Forelimb muscle (tissue), 1 donor: ENCODE data around the gene ASPHD1. TPM values are rescaled to one million over a fixed set of nuclear protein-coding genes. Genes with fewer than 3 reads are reported as not detected.
"Not testable (repeated sequence)": the region's sequence is repeated elsewhere in the genome, so short reads cannot be mapped to it uniquely, and the experiment has no call there.

Experiments used
- DNase-seq: peaks from one replicate; pipeline ENCODE4 v3.0.0-alpha.2; 2013; ENCODE audit warnings: low read depth
- polyA plus RNA-seq: library from polyadenylated mRNA; unstranded; fragments of 120-200 nt; gene quantifications from one replicate; pipeline ENCODE4 v1.2.1, GENCODE V29; 2013; ENCODE audit not compliant: insufficient read length

ASPHD1 gene
- polyA plus RNA-seq, 1 donor: 0.29 TPM

DNA sequence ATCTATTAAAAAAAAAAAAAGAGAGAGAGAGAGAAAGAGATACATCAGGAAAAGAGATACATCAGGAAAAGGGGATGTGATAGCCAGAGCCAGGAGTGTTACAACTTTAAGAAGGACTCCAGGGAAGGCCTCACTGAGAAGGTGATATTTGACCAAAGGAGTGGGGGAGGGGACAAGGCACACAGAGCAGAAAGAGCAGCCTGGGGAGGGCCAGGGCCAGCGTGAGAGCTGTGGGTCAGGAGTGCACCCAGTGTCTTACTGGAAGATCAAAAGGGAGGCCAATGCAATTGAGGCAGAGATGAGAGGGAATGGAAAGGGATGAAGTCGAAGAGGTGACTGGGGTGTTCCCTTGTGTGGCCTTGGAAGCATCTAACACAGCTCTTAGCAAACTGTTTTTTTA lies 7.7 kb downstream of the ASPHD1 start:
- no peak for DNase-seq

DNA sequence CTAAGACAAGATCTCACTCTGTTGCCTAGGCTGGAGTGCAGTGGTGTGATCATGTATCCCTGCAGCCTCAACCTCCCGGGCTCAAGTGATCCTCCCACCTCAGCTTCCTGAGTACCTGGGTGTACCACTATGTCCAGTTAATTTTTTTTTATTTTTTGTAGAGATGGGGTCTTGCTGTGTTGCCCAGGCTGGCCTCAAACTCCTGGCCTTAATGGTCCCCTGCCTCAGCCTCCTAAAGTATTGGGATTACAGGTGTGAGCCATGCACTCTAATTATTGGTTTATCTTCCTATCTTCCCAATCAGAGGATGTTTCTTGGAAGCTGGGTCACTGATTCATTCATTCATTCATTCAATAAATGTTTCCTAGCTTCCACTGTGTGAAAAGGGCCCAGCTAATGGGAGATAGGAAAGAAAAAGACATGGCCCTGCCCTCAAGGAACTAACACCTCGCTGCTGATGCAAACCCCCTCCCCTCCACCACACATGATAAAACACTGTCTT lies 8.5 kb downstream of the ASPHD1 start:
- DNase-seq: no peak

DNA sequence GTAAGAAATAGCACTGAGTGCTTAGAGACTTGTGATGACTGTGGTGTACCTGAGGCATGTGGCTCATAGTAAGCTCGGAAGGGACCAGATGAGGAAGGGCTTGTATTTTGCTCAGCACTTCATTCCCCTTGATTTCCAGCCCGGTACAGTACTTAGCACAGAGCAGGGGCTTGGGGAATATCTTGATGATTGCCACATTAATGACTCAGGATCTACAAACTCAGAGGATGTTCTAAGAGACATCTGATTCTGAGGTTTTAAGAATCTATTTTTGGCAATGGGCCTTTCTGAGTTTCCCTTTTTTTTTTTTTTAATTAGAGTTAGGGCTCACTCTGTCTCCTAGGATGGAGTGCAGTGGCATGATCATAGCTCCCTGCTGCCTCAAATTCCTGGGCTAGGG lies 9.1 kb downstream of the ASPHD1 start:
- no peak for DNase-seq

DNA sequence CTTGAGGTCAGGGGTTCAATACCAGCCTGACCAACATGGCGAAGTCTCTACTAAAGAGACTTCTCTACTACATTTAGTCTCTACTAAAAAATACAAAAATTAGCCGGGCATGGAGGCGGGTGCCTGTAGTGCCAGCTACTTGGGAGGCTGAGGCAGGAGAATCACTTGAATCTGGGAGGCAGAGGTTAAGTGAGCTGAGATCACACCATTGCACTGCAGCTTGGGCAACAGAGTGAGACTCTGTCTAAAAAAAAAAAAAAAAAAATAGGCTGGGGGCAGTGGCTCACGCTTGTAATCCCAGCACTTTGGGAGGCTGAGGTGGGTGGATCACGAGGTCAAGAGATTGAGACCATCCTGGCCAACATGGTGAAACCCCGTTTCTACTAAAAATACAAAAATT lies 9.6 kb downstream of the ASPHD1 start:
- DNase-seq: not testable (repeated sequence)

DNA sequence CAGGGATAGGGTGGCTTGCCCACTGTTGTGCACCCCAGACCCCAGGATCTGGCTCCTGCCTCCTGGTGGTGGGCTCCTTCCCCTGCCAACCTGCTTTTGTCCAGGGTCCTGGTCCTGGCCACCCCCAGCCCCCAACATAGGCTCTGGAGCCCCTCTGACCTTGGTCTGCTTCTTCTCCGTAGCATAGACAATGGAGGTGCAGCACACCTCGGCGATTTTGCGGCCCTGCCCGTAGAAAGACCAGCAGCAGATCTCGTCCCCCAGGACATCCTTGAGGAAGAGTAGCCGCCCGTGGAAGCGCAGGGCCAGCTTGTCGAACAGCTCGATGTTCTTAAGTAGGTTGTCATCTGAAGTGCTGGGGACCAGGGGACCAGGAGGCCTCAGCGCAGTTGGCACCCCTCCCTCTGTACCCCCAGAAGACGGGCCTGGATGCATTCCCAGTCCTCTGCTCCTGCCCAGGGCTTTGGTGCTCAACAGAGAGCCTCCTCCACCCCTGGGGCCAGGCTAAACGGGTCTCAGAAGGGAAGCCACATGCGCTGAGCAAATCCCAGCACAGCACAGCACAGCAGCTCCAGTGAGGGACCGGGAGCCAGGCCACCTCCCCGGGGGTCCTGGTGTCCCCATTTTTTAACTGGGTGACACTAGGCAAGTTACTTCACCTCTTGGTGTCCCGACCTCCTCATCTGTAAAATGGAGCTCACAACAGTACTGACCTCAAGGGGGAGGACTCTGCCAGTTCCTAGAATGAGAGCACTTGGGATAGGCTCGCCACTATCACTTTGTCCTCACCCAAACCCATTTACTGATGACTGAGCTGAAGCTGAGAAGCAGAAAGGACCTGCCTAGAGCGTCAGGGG lies 10.8 kb downstream of the ASPHD1 start:
- DNase-seq: no peak

DNA sequence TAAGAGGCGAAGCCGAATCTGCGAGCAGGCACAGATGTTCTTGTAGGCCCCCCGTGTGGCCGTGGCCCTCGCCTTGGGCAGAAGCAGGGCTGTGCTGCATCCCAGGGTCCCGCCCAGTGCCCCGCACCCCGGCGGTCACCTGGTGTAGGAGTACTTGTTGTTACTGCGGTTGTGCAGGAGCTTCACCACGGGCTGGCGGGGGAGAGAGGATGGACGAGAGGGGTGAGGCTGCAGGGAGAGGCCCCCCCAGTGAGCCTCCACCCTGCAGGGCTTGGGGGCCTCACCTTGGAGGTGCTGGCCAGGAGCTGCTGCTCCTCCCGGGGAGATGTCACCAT lies 11.4 kb downstream of the ASPHD1 start:
- DNase-seq: no peak

DNA sequence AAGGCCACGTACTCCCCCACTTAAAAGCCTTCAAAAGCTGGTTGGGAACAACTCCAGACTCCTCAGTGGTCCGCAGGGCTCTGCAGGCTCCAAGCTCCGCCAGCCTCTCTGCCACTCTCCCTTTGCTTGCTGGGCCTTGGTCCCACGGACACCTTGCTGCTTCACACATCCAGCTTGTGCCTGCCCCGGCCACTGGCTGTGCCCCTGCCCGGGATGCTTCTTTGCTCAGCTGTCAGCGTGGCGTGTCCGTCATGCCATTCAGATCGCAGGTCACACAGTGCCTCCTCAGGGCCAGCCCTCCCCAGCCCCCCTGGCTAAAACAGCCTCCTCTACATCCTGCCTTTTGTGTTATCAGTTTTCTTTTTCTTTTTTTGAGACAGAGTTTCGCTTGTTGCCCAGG lies 11.8 kb downstream of the ASPHD1 start:
- DNase-seq: no peak

DNA sequence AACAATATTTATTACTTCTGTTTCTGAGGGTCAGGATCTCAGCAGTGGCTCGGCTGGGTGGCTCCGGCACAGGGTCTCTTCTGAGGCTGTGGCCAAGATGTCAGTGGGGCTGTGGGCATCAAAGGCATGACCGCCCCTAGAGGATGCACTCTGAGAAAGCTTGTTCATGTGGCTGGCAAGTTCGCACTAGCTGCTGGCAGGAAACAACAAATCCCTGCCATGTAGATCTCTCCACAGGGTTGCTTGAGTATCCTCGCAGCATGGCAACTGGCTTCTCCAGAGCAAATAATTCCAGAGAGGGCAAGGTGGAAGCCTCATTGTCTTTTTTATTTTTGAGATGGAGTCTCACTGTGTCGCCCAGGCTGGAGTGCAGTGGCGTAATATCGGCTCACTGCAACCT lies 13.2 kb downstream of the ASPHD1 start:
- no peak for DNase-seq

DNA sequence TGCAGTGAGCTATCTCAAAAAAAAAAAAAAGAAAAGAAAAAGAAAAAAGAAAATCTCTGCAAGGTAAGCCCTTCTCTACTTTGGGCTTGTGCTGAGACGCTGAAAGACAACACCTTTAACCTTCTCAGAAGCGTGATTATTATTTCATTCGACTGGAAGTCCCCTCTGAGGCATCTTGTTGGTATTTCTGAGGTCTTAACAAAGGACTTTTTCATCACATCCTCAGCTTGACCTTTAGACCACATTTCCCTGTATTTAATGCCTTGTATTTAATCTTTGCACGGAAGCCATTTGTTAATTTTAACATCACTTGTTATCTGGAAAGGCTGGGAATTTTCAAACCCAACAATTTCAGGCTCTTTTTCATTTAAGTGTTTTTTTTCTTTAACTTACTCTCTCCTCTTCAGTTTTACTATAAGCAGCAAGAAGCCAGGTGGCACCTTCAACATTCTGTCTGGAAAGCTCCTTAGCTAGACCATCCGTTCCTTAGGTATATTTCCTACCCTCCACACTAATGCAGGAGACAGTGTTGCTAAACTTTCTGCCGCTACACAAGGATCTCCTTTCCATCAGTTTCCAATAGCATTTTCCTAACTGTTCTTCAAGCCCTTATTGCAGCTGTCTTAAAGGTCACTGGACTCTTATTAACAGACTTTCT lies 15.4 kb downstream of the ASPHD1 start:
- DNase-seq: no peak

DNA sequence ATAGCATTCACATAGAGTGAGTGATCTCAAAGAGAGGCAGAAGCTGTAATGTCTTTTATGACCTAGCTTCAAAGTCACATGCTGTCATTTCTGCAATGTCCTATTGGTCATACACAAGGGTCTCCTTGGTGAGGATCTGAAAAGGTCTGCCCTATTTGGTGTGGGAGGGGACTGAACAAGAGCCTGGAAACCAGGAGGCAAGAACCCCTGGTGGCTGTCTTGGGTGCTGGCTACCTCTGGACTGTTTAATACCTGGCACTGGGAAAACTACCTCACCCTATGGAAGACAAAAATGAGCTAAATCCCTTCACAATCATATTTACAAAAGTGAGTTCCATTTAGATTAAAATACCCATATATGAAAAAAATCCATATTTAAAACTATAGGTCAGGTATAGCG lies 16.7 kb downstream of the ASPHD1 start:
- DNase-seq: no peak

DNA sequence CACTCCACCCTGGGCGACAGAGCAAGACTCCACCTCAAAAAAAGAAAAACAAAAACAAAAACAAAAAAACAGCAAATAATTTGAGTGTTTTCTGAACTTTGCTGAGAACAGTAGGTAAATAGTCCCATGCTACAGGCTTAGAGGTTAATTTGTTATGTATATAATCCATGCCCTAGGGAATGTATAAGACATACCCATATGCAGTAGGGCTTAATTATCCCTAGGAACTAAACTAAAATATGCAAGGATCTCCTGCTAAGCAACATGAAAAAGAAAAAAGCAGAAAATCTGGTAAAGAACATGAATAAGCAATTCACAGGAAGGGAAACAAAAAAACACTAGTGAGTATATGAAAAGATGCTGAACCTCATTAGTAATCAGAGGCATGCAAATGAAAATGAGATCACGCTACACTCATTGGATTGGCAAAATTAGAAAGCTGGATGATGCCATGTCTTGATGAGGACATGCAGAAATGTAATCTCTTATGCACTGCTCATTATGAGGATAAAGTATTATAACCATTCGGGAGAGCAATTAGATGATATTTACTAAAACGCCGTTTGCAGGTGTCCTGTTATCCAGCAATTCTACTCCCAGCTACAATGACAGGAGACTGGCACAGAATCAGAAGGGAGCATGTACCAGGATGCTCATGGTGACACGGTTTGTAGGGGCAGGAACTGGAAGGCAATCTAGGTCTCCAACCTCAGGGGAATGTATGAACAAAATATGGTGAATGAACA lies 20.2 kb downstream of the ASPHD1 start:
- DNase-seq: no peak

DNA sequence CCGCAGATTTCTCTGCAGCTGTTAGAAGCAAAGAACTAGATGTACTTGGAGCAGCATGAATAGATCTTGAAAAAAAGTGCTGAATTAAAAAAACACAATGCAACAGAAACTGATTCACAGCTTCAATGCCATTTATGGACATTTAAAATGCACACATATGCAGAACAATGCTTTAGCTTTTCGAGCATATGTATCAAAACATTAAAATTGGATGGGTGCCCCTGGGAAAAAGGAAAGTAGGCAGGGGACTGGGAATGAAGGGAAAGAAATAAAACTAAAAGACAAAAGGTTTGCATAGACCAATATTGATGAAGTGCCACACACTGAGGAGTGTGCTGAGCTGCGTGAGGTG lies 20.7 kb downstream of the ASPHD1 start:
- no peak for DNase-seq

DNA sequence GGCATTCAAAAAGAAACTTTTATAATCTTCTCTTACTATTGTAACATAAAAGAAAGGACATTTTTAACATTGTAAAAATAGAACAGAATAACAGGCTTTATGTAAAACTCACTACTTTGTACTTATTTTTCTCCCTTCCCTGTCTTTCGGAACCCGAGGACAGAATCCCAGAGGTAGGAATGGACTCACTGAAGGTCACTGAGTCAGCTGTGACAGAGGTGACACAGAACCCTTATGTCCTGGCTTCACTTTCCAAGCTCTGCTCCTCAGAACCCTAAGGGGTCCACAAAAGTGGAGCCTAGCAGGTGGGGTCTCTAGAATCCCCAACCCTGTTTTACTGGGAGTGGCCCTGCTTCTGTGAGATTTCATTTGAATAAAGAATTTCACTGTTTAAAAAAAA lies 22.0 kb downstream of the ASPHD1 start:
- DNase-seq: no peak

DNA sequence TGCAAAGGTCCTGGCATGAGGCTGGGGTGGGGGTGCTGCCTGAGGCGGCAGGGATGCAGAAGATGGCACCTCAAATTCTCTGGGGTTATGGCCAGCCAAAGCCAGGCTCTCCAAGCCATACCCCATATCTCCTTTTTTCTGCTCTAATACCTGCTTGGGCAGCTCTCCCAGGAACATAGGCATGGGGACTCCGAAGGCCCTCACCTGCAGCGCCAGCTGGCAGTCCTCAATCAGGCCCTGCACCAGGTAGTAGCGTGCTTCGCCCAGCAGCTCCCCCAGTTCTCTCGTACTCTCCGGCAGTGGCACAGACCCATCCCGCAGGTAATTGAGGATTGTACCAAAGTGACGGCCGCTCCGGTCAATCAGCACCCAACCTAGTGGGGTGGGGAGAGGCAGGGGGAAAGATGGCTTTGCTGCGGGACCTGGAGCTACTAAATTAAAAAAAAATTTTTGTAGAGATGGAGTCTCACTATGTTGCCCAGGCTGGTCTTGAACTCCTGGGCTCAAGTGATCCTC lies 22.8 kb downstream of the ASPHD1 start:
- no peak for DNase-seq

DNA sequence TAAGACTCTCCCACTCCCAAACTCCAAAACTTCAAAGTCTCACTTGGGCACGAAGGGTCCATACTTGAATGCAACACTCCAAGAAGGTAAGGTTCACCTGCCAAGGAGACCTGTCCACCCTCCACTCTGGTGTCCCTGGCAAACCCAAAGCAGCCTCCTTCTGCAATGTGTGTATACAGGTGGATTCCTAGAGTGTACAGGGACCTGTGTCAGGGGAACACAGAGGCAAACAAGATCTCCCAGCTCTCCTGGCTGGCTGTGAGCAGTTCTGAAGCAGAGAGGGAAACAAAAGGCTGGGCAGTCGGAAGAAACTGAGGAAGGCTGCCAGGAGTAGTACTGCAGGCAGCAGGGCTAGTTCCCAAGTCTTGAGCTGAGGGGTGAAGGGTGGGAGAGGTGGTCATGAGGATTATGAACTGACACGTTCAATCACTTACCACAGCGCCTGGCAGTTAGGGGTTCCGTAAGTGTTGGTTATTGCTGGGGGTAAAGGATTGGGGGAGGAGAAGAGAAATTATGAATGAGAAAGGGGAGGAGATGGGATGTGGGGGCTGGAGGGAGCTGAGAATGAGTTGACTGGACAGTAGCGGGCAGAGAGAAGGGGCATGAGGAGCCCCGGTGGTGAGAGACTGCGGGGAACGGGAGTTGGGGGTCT lies 24.9 kb downstream of the ASPHD1 start:
- DNase-seq: no peak

DNA sequence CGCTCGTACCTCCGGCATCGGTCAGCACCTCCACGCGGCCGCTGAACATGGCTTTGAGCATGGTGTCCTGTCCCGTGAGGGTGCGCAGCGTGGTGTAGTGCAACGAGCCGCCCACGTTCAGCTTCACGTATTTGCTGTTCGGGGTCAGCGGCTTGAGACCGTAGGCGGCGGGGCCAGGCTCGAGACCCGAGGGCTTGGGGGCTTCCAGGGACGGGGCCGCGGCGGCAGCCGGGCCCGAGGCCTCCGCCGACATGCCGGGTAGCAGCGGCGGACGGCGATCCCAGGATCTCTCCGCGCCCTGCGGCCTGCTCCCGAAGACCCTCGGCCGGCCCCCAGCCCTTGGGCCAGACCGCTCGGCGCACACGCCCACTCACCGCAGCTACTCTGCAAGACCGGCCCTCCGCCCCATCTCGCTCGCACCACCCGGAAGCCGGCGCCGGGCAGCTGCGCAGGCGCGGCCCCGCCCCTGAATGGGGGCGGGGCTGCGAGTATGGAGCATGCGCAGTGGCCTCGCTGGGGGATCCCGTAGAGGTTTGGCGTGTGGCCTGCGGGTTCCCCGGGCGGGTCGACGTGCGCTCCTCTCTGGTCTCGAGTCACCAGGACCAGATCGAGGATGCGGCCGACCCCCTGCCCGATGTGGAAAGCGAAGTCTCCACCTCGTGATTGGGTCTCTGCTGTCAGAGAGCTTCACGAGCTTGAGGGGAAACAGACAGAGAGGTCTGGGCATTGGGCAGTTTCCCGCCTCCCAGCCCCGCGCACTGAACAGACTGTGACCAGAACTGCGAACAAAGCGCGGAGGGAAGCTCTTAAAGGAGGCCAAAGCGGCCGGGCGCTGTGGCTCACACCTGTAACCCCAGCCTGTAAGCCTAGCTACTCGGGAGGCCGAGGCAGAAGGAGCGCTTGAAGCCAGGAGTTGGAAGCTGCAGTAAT lies 25.8 kb downstream of the ASPHD1 start, which contains the start of gene KCTD13:
TSS of gene KCTD13 (minus strand) at position 446 of the 930 bp plus-strand sequence. CDS start at position 253, 193 bp downstream.
- DNase-seq: peak; percentile 55

DNA sequence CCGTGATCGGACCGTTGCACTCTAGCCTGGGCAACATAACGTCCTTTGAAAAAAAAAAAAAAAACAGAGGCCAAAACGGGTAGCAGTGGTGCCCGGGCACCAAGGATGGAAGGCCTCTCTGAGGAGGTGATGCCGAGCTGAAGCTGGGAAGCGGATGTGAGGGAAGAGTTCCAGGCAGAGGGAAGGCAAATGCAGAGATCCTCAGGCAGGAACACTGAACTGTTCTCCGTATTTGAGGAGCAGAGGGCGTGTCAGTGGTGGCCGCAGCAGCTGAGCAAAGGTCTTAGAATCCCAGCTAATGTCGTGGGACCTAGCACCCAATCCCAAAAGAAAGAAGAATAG lies 26.4 kb downstream of the ASPHD1 start:
- no peak for DNase-seq

DNA sequence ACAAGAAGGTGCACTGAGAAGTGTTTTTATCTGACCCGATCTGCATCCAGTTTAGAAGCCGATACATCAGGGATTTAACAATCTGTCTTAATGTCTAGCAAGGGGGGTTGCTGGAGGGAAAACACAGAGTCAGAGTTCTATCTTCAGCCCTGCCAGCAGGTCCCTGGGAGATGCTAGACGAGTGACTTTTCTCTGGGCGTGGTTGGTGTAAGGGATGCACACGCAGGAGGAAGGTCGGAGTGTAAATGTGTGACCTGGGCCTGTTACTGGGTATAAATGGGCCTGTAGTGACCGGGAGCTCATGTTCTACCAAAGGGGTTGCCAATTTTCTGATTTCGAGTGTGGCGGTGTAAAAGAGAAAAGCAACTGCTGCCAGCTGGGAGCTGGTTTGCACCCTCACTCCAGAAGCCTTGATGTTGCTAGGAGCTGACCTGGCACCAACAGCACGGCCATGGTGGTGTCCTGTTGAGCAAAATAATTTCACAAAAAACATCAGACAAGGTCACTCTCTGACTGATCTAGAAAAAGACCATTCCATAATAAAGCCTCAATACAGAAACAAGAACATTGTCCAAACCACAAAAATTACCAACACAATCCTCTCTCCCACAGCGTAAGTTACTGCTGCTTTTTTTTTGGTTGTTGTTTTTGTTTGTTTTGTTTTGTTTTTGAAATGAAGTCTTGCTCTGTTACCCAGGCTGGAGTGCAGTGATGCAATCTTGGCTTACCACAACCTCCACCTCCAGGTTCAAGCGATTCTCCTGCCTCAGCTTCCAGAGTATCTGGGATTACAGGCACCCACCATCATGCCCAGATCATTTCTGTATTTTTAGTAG lies 27.0 kb downstream of the ASPHD1 start:
- no peak for DNase-seq

DNA sequence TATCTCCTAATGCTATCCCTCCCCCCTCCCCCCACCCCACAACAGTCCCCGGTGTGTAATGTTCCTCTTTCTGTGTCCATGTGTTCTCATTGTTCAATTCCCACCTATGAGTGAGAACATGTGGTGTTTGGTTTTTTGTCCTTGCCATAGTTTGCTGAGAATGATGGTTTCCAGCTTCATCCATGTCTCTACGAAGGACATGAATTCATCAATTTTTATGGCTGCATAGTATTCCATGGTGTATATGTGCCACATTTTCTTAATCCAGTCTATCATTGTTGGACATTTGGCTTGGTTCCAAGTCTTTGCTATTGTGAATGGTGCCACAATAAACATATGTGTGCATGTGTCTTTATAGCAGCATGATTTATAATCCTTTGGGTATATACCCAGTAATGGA lies 31.5 kb downstream of the ASPHD1 start:
- not testable (repeated sequence) for DNase-seq

DNA sequence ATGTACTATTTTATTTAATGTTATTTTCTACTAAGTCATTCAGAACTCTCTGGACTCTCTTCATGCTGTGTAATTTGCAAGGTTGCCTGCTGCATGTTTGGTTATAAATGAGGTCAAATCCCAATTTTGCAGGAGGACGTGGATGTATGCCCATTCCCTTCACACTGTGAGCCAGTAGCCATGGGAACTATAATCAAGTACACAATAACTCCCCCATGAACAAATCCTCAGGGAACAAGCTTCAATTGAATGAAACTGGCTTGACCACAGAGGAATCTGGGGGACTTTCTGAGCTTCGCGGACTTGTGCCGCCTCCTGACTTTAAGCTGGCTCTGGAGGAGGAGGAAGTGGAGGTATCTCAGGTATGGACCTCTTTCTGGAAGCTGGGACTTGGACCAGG lies 40.4 kb downstream of the ASPHD1 start:
- no peak for DNase-seq
